ENCODE measurements around the gene DGCR8. TPM values are rescaled to one million over a fixed set of nuclear protein-coding genes. Genes with fewer than 3 reads are reported as not detected.

Gene DGCR8
- total and polyA plus RNA-seq, 2 experiments from 2014 or later = 15.1 to 23.8 TPM

DNA sequence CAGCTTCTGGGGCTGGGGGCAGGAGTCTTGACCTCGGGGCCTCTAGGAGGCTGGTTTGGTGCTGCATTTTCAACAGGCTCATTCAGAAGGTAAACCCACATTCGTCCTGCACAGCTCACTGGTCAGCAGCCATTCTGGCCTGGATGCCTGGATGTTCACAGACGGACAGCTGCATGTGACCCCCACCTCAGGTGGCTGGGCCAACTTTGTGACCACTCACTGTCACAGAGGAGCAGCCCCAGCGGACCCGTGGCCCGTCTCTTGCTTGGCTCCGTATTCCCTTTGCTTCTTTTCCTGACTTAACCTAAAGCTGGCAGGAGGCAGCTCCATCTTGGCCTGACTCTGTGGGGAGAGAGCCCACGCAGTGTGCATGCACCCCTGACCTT, 8.2 kb downstream of the DGCR8 start:
- no peaks in the 10 kb centered on the region for H3K9me3 ChIP-seq (ENCODE audit: low read depth)
- no peak overlapping the region for H3K27ac ChIP-seq
- DNase-seq (ENCODE audit: low read depth in 1 of 2, low spot score in 1 of 2) = no peak
- peaks cover 14% of the 10 kb centered on the region for H3K4me1 ChIP-seq (ENCODE audit: low read depth)
- no peaks in the 10 kb centered on the region for H3K27me3 ChIP-seq
- peaks cover 71% of the 10 kb centered on the region for H3K36me3 ChIP-seq
- no peak overlapping the region for H3K4me3 ChIP-seq
- TF ChIP-seq, protein P1, sequence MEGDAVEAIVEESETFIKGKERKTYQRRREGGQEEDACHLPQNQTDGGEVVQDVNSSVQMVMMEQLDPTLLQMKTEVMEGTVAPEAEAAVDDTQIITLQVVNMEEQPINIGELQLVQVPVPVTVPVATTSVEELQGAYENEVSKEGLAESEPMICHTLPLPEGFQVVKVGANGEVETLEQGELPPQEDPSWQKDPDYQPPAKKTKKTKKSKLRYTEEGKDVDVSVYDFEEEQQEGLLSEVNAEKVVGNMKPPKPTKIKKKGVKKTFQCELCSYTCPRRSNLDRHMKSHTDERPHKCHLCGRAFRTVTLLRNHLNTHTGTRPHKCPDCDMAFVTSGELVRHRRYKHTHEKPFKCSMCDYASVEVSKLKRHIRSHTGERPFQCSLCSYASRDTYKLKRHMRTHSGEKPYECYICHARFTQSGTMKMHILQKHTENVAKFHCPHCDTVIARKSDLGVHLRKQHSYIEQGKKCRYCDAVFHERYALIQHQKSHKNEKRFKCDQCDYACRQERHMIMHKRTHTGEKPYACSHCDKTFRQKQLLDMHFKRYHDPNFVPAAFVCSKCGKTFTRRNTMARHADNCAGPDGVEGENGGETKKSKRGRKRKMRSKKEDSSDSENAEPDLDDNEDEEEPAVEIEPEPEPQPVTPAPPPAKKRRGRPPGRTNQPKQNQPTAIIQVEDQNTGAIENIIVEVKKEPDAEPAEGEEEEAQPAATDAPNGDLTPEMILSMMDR (IDR thresholded peaks at IDR 0.05; ENCODE audit: low read depth, low read length) = no peak

DNA sequence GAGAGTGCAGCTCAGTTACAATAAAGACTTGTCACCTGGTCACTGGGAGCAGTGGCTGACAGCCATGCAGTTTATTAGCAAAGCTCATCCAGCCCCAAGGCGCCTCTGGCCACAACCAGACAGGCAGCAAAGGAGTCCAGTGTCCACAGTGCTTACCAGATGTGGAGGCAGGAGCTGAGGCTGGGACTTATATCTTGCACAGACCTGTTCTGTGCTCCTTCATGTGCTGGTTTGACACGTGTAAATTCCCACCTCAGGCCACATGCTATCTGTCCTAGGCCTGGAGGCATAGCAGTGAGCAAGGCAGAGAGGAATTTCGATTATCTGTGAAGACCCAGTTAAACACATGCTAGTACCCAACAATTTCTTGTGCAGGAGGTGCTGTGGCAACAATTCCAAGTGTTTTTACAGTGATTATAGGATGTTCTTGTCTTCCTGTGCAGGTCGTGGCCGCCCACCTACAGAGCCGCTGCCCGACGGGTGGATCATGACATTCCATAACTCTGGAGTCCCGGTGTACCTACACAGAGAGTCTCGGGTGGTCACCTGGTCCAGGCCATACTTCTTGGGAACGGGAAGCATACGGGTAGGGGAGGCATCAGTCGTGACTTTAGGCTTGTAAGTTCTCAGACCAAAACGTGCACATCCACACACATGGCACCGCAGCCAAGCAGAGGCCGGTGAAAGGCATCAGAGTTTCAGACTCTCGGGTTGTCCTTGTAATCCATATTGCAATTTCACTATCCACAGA, 9.4 kb downstream of the DGCR8 start:
- TF ChIP-seq, protein P1 (IDR thresholded peaks at IDR 0.05; ENCODE audit: low read depth, low read length) = no peak
- Histone ChIP-seq H3K36me3 (peaks cover 78% of the 10 kb centered on the region), H3K4me1 (ENCODE audit: low read depth) (peaks cover 9% of the 10 kb centered on the region), H3K27ac (no peak overlapping the region), H3K9me3 (ENCODE audit: low read depth) (no peaks in the 10 kb centered on the region), H3K27me3 (no peaks in the 10 kb centered on the region), H3K4me3 (no peak overlapping the region)
- no peak for DNase-seq (ENCODE audit: low read depth in 1 of 2, low spot score in 1 of 2)

DNA sequence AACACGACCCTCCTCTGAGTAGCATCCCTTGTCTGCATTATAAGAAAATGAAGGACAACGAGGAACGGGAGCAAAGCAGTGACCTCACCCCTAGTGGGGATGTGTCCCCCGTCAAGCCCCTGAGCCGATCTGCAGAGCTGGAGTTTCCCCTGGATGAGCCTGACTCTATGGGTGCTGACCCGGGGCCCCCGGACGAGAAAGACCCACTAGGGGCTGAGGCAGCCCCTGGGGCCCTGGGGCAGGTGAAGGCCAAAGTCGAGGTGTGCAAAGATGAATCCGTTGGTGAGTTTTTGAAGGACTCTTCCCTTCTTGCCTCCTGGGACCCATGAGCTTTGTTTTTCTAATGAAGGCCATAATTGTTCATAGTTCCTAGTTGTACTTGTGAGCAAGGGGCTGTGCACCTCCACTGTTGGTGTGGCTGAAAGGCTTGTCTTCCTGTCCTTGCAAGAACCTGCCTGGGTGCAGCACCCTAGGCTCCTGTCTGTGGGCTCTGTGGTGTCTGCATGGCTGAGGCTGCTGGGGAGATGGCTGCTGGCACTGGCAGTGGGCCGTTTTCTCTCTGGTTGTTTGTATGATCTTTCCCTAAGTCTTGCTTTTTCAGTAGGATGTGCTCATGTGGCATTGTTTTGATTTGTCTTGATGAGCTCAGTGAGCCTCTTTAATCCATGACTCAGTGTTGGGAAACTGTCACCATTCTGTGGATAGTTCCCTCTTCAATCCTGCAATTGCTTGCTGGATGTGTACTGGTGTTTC, 10.1 kb downstream of the DGCR8 start:
- H3K36me3 ChIP-seq = peaks cover 84% of the 10 kb centered on the region
- no peak for DNase-seq (ENCODE audit: low read depth in 1 of 2, low spot score in 1 of 2)
- no peaks in the 10 kb centered on the region for H3K27me3 ChIP-seq
- H3K9me3 ChIP-seq (ENCODE audit: low read depth) = no peaks in the 10 kb centered on the region
- H3K4me1 ChIP-seq (ENCODE audit: low read depth) = peaks cover 2% of the 10 kb centered on the region
- TF ChIP-seq, protein P1 (IDR thresholded peaks at IDR 0.05; ENCODE audit: low read depth, low read length) = no peak
- no peak overlapping the region for H3K27ac ChIP-seq
- no peak overlapping the region for H3K4me3 ChIP-seq

DNA sequence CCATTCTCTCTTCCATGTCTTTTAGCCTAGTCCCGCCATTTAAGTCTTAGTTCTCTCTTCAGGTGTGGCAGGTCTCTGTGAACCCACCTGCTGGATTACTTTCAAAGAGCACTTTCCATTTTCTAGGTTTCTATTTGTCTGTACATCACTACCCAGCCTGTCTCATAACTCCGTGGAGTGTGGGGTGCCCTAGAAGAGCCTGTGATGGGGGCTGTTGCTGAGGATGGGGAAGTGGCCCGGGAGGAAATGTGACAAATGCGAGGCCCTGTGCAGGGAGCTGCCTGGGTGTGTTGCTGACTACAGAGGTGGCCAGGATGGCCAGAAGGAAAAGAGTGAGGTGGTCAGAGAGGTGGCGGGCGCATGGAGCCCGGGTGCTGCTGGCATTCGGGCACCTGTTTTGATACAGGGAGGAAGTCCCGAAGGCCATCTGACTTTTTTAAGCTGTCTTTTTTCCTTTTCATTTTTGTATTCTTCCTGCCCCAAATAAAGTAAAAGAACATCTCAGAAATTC, 10.7 kb downstream of the DGCR8 start:
- Histone ChIP-seq H3K27me3 (no peaks in the 10 kb centered on the region), H3K36me3 (peaks cover 86% of the 10 kb centered on the region), H3K4me1 (ENCODE audit: low read depth) (no peaks in the 10 kb centered on the region), H3K27ac (no peak overlapping the region), H3K9me3 (ENCODE audit: low read depth) (no peaks in the 10 kb centered on the region), H3K4me3 (no peak overlapping the region)
- no peak for DNase-seq (ENCODE audit: low read depth in 1 of 2, low spot score in 1 of 2)
- TF ChIP-seq, protein P1 (IDR thresholded peaks at IDR 0.05; ENCODE audit: low read depth, low read length) = no peak

DNA sequence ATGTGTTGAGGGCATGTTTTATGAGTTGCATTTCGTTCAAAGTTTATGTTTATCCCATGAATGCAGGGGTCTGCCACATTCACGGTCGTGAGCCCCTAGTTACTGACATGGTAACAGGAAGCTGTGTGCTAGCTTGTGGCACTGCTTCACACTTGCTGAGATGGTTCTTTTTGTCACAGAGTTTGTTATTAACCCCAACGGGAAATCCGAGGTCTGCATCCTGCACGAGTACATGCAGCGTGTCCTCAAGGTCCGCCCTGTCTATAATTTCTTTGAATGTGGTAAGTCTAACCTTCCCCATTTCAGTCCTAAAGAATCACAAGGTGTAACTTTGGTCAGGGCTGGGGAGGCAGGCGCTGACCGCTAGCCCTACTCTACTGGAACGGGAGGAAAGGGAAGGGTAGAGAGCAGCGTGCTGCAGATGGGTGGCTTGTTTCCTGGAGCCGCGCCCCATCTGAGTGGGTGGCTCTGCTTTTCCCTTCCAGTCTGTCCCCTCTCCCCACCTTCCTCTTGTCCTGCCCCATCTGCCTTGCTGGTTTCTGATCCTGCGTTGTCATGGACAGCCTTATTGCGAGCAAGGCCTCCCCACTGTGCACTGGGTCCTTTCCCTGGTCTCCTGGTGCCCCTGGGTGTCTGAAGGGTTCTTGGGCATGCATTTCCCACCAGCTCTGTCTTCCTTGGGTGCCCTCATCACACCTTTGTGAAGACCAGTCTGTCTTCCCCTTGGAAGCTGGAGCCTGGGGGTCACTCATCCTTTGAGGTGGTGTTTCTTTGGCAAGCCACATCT, 11.8 kb downstream of the DGCR8 start:
- no peaks in the 10 kb centered on the region for H3K27me3 ChIP-seq
- no peaks in the 10 kb centered on the region for H3K4me1 ChIP-seq (ENCODE audit: low read depth)
- no peak for DNase-seq (ENCODE audit: low read depth in 1 of 2, low spot score in 1 of 2)
- no peak overlapping the region for H3K4me3 ChIP-seq
- TF ChIP-seq, protein P1 (IDR thresholded peaks at IDR 0.05; ENCODE audit: low read depth, low read length) = no peak
- no peak overlapping the region for H3K27ac ChIP-seq
- H3K9me3 ChIP-seq (ENCODE audit: low read depth) = no peaks in the 10 kb centered on the region
- H3K36me3 ChIP-seq = peaks cover 81% of the 10 kb centered on the region

Data from cardiac muscle cell (in vitro differentiated cells and primary cell).